G401 (cell line): ENCODE results near the gene SNX4. TPM values are rescaled to one million over a fixed set of nuclear protein-coding genes. Genes with fewer than 3 reads are reported as not detected.
"Not testable (repeated sequence)": the region's sequence is repeated elsewhere in the genome, so short reads cannot be mapped to it uniquely, and the experiment has no call there.

Source experiments
- DNase-seq: peaks from one replicate; pipeline ENCODE4 v3.0.0-alpha.2; 2015; ENCODE audit warnings: low spot score
- in situ Hi-C: cut with HindIII; loops from 2 replicates; pipeline ENCODE4 v1.10.0; 2016; ENCODE audit warnings: low sequenced_read_pairs, mixed read lengths
- total RNA-seq: library from RNA; depleted of rRNA; stranded (reverse); fragments of >200 nt; shearing (Covaris generic); gene quantifications from 2 replicates; pipeline ENCODE4 v1.2.3, GENCODE V29; 2014; rRNA removed

The SNX4 gene
- total RNA-seq, 1 experiment from 2014 or later = 39.5 TPM

DNA sequence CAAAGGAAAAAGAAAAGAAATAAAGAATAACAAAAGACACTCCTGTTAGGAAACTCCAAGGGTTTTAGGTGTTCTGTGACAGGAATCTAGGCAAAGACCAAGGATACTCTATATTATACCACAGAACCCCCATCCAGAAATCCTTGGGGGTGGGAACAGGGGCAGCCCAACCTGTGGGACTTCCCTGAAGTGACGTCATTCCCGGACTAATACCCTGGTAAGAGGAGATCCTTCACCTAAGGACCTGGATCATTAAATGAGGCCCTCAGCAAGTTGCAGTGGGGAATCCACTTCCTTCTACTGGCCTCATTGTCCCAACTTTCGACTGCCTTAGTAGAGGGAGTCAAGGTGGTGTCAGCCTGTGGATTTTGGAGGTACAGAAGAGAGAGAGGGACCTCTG lies 103.8 kb downstream of the SNX4 start:
- DNase-seq = no peak
- in situ Hi-C loops = no loop called here

DNA sequence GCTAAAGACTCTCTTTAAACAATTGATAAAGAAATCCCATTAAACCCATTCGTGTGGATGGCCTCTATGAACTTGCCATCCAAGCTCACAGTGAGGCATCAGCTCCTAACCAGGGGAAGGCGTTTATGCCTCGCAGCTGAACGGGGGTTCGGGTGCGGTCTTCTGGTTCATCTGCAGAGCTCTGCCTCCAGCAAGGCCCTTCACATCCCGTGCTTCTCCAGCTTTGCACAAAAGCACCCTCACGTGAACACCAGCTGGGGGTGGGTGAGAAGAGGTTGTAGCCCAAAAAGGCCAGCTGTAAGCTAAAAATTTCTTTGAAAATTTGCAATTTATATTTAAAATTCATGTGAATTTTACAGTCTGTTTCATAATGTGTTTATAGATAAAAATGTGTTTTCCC lies 105.3 kb downstream of the SNX4 start:
- in situ Hi-C loops = no loop called here
- no peak for DNase-seq

GRCh38 chr3:125410922-125411321 lies 109.1 kb downstream of the SNX4 start:
- DNase-seq = no peak
- in situ Hi-C loops = no loop called here

GRCh38 chr3:125406070-125406469 lies 113.9 kb downstream of the SNX4 start:
- in situ Hi-C loops = no loop called here
- DNase-seq = no peak

DNA sequence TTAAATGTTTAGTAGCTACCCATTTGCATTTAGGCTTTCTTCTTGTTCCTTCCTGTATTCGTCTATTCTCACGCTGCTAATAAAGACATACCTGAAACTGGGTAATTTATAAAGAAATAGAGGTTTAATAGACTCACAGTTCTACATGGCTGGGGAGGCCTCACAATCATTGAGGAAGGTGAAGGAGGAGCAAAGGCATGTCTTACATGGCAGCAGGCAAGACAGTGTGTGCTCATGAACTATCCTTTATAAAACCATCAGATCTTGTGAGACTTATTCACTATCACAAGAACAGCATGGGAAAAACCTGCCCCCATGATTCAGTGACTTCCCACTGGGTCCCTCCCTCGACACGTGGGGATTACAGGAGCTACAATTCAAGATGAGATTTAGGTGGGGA lies 114.5 kb downstream of the SNX4 start:
- DNase-seq, in situ Hi-C loops: not testable (repeated sequence)

DNA sequence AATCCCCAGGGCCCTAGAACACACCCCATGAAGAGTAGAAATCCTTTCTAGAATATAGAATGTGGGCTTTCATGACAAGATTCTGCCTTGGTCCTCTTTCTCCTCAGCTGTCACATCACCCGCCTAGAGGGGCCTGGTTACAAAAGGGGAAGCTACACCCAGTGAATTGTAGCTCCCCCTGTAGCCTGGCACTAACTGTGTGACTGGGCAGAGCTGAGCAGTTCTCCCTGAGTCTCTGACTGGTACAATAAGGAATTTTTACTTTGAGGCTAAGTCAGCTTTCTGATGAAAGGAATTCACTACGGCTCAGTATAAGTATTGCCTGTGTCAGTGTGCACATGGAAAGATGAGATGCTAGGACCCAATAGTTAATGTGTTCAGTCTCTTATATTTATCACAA lies 116.2 kb downstream of the SNX4 start:
- DNase-seq = no peak

GRCh38 chr3:125402639-125403038 lies 117.4 kb downstream of the SNX4 start:
- DNase-seq = no peak
- in situ Hi-C loops = no loop called here

More for the DNA sequence above, 116.2 kb downstream of the SNX4 start:
- in situ Hi-C loops = no loop called here

DNA sequence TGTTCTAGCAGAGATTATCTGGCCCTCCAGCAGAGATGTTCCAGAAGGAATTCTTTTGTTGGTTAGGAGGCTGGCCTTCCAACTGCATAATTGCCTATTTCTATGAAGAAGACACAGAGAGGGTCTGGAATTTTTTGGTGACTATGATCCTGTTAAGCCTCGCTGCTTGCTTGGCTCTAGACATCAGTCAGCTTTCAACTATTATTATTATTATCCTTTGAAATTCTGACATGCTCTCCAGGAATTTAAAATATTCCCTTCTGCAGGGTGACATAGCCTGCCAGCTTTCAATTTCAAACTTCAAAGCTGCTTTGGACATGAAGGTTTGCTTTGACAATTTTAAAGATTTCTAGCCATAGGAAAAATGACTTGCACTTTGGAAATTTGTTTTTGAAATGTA lies 118.6 kb downstream of the SNX4 start:
- in situ Hi-C loops = no loop called here

GRCh38 chr3:125398952-125399351 lies 121.0 kb downstream of the SNX4 start:
- no peak for DNase-seq
- in situ Hi-C loops = no loop called here

More for the DNA sequence above, 118.6 kb downstream of the SNX4 start:
- DNase-seq = no peak

Other genes with a start within 250 kb of the SNX4 start
- 14.6 and 21.5 TPM in 2 replicates for gene ZNF148, start 144.9 kb downstream of the SNX4 start, total RNA-seq
- gene OSBPL11, start 75.3 kb upstream of the SNX4 start, total RNA-seq = 5.7 and 11.7 TPM in 2 replicates